SK-N-SH (cell line): Measurements from ENCODE around the gene NME3. TPM values are rescaled to one million over a fixed set of nuclear protein-coding genes. Genes with fewer than 3 reads are reported as not detected.

Experiments used
- CTCF ChIA-PET: fragments of 300-600, 350-600 bp; formaldehyde crosslinking; extraction: SDS; loops from one replicate; lab custom pipeline; 2021; lab: Yijun Ruan, JAX
- POLR2A ChIA-PET: fragments of 350-600 bp; sonication (Branson Sonifier 250); formaldehyde crosslinking; extraction: SDS; loops from one replicate; lab custom pipeline; 2020; ENCODE audit warnings: antibody characterized with exemption, inconsistent platforms; lab: Yijun Ruan, JAX
- DNase-seq: peaks from one replicate; pipeline ENCODE4 v3.0.0; 2012
- H2AFZ ChIP-seq: fragments of 200-600 bp; sonication (generic); 2 replicates; pipeline ENCODE4 v1.8.1; 2016; ENCODE audit warnings: antibody characterized with exemption, mild to moderate bottlenecking, low read depth
- H3F3A ChIP-seq: fragments of 200-600 bp; sonication (generic); replicated peaks from 2 replicates; pipeline ENCODE3; 2016; ENCODE audit warnings: antibody characterized with exemption, mild to moderate bottlenecking; ENCODE audit not compliant: insufficient read depth
- H3K27ac ChIP-seq, 2 experiments: fragments of 200-500 bp in 1 of 2; fragments of 200-600 bp in 1 of 2; sonication (Bioruptor generic) in 1 of 2; sonication (generic), shearing (Covaris generic) in 1 of 2; 2 replicates each; pipeline versions ENCODE4 v1.5.1 to v1.6.1; 2014 to 2016; ENCODE audit warnings: low read depth in 2 of 2, inconsistent platforms in 1 of 2, low read length in 1 of 2, mild to moderate bottlenecking in 1 of 2, mixed read lengths in 1 of 2
- H3K27me3 ChIP-seq: fragments of 200-600 bp; sonication (generic), shearing (Covaris generic); 2 replicates; pipeline ENCODE4 v1.6.1; 2016; ENCODE audit warnings: mixed run types; ENCODE audit not compliant: insufficient read depth
- H3K36me3 ChIP-seq, 2 experiments: fragments of 200-500 bp in 1 of 2; fragments of 200-600 bp in 1 of 2; sonication (Bioruptor generic) in 1 of 2; sonication (generic) in 1 of 2; replicated peaks in 1 of 2; 2 replicates each; pipeline versions ENCODE3 to v1.5.1; 2014 to 2016; ENCODE audit warnings: low read length in 1 of 2, mild to moderate bottlenecking in 1 of 2; ENCODE audit not compliant: insufficient read depth in 2 of 2, control insufficient read depth in 1 of 2
- H3K4me1 ChIP-seq, 2 experiments: fragments of 200-500 bp in 1 of 2; fragments of 200-600 bp in 1 of 2; sonication (Bioruptor generic) in 1 of 2; sonication (generic), shearing (Covaris generic) in 1 of 2; 2 replicates each; pipeline versions ENCODE4 v1.5.1 to v1.6.1; 2014 to 2016; ENCODE audit warnings: low read depth in 1 of 2, low read length in 1 of 2, mixed run types in 1 of 2; ENCODE audit not compliant: insufficient read depth in 2 of 2, control insufficient read depth in 1 of 2
- H3K4me2 ChIP-seq: fragments of 200-600 bp; sonication (generic), shearing (Covaris generic); 2 replicates; pipeline ENCODE4 v1.6.1; 2017; ENCODE audit warnings: mixed run types
- H3K4me3 ChIP-seq, 2 experiments: fragments of 200-500 bp in 1 of 2; fragments of 200-600 bp in 1 of 2; sonication (Bioruptor generic) in 1 of 2; sonication (generic), shearing (Covaris generic) in 1 of 2; 2 replicates each; pipeline versions ENCODE4 v1.5.1 to v1.8.1; 2014 to 2016; ENCODE audit warnings: low read depth in 2 of 2, inconsistent platforms in 1 of 2, low read length in 1 of 2, mild to moderate bottlenecking in 1 of 2, mixed read lengths in 1 of 2, moderate library complexity in 1 of 2
- H3K79me2 ChIP-seq: fragments of 200-600 bp; sonication (generic); 2 replicates; pipeline ENCODE4 v1.8.1; 2017; ENCODE audit warnings: mild to moderate bottlenecking; ENCODE audit not compliant: insufficient read depth
- H3K9ac ChIP-seq: fragments of 200-600 bp; sonication (generic); 2 replicates; pipeline ENCODE4 v1.6.1; 2017; ENCODE audit warnings: mixed run types
- H3K9me2 ChIP-seq: fragments of 200-600 bp; sonication (generic); 2 replicates; pipeline ENCODE4 v1.6.1; 2017; ENCODE audit warnings: mixed run types
- H3K9me3 ChIP-seq: fragments of 200-600 bp; sonication (generic); 2 replicates; pipeline ENCODE4 v1.6.1; 2017; ENCODE audit warnings: mixed run types, mild to moderate bottlenecking, moderate library complexity
- H4K20me1 ChIP-seq: fragments of 200-600 bp; sonication (generic); 2 replicates; pipeline ENCODE4 v1.6.1; 2017; ENCODE audit warnings: mild to moderate bottlenecking, mixed run types; ENCODE audit not compliant: insufficient read depth
- CHD2 ChIP-seq: fragments of 150-350 bp; IDR thresholded peaks from 2 replicates; pipeline ENCODE4 v1.6.1; 2018; ENCODE audit warnings: low read length; ENCODE audit not compliant: partially characterized antibody
- EP300 ChIP-seq, 2 experiments: IDR thresholded peaks; 2 replicates each; pipeline versions ENCODE4 v1.4.0 to v1.6.1; 2012; ENCODE audit warnings: borderline replicate concordance in 1 of 2, low read depth in 1 of 2, low read length in 1 of 2
- FOSL2 ChIP-seq: IDR thresholded peaks from 2 replicates; pipeline ENCODE4 v1.4.0; 2012; ENCODE audit warnings: low read depth, mild to moderate bottlenecking, moderate library complexity, borderline replicate concordance
- FOXJ3 ChIP-seq: sonication (generic); formaldehyde crosslinking; IDR thresholded peaks from 2 replicates; pipeline ENCODE4 v1.5.1; 2020; ENCODE audit warnings: mild to moderate bottlenecking, missing genetic modification reagents
- GATA2 ChIP-seq: sonication (generic); formaldehyde crosslinking; IDR thresholded peaks from 2 replicates; pipeline ENCODE4 v1.5.0; 2020; ENCODE audit warnings: mild to moderate bottlenecking, missing genetic modification reagents
- IRF3 ChIP-seq: fragments of 150-350 bp; IDR thresholded peaks from 2 replicates; pipeline ENCODE4 v1.6.1; 2016; ENCODE audit warnings: mild to moderate bottlenecking, low read depth, low read length
- JUND ChIP-seq: IDR thresholded peaks from 2 replicates; pipeline ENCODE4 v1.4.0; 2012
- MXI1 ChIP-seq: IDR thresholded peaks from 2 replicates; pipeline ENCODE4 v1.6.1; 2012; ENCODE audit warnings: mild to moderate bottlenecking, low read depth, low read length, improper control_type of control experiment
- NFIC ChIP-seq: IDR thresholded peaks from 2 replicates; pipeline ENCODE4 v1.4.0; 2012; ENCODE audit warnings: borderline replicate concordance
- POLR2AphosphoS5 ChIP-seq: IDR thresholded peaks from 2 replicates; pipeline ENCODE4 v1.6.1; 2012; ENCODE audit warnings: low read depth, low read length
- RAD21 ChIP-seq: IDR thresholded peaks from 2 replicates; pipeline ENCODE4 v1.6.1; 2012; ENCODE audit warnings: mild to moderate bottlenecking, low read length
- RCOR1 ChIP-seq: fragments of 150-350 bp; IDR thresholded peaks from 2 replicates; pipeline ENCODE4 v1.6.1; 2017; ENCODE audit warnings: antibody characterized with exemption, low read length
- RFX5 ChIP-seq: IDR thresholded peaks from 2 replicates; pipeline ENCODE4 v1.6.1; 2012; ENCODE audit warnings: mild to moderate bottlenecking, improper control_type of control experiment, low read length
- RXRA ChIP-seq: IDR thresholded peaks from 2 replicates; pipeline ENCODE4 v1.4.0; 2012; ENCODE audit warnings: low read depth, mild to moderate bottlenecking, borderline replicate concordance
- SMC3 ChIP-seq: IDR thresholded peaks from 2 replicates; pipeline ENCODE4 v1.6.1; 2012; ENCODE audit warnings: low read depth, low read length, improper control_type of control experiment
- TAF1 ChIP-seq: IDR thresholded peaks from 2 replicates; pipeline ENCODE4 v1.6.1; 2012; ENCODE audit warnings: low read depth, mild to moderate bottlenecking, low read length, moderate library complexity, borderline replicate concordance
- TCF12 ChIP-seq: IDR thresholded peaks from 2 replicates; pipeline ENCODE4 v1.4.0; 2012
- TEAD4 ChIP-seq: IDR thresholded peaks from 2 replicates; pipeline ENCODE4 v1.4.0; 2012; ENCODE audit warnings: mild to moderate bottlenecking, borderline replicate concordance; ENCODE audit not compliant: insufficient read depth
- USF1 ChIP-seq: IDR thresholded peaks from 2 replicates; pipeline ENCODE4 v1.4.0; 2012; ENCODE audit warnings: low read depth, borderline replicate concordance
- WGBS: methylation state at CpG from one replicate; pipeline ENCODE4 v1.1.6; 2017; ENCODE audit warnings: low lambda C conversion rate; 5-methylcytosine and 5-hydroxymethylcytosine counted together
- polyA plus RNA-seq, 3 experiments: library from polyadenylated mRNA; depleted of rRNA; stranded (reverse); fragments of >200 nt; gene quantifications; 2 replicates each; pipeline ENCODE4 v1.2.3, GENCODE V29; 2012
- TF ChIP-seq, protein P1 (sequence below): IDR thresholded peaks from 2 replicates; pipeline ENCODE4 v1.6.1; 2012; ENCODE audit warnings: mild to moderate bottlenecking, low read depth, low read length, moderate library complexity
- TF ChIP-seq, protein P2 (sequence below): IDR thresholded peaks from 2 replicates; pipeline ENCODE4 v1.4.0; 2012; ENCODE audit warnings: low read depth
- TF ChIP-seq, protein P3 (sequence below): fragments of 150-350 bp; IDR thresholded peaks from 2 replicates; pipeline ENCODE4 v1.6.1; 2017; ENCODE audit warnings: antibody characterized with exemption, low read length, low read depth, borderline replicate concordance
- TF ChIP-seq, protein P4 (sequence below): IDR thresholded peaks from 2 replicates; pipeline ENCODE4; 2012

Gene NME3
- polyA plus RNA-seq, 1 of the 3 experiments (the other 2 are of a cell fraction) = 77.2 TPM

DNA sequence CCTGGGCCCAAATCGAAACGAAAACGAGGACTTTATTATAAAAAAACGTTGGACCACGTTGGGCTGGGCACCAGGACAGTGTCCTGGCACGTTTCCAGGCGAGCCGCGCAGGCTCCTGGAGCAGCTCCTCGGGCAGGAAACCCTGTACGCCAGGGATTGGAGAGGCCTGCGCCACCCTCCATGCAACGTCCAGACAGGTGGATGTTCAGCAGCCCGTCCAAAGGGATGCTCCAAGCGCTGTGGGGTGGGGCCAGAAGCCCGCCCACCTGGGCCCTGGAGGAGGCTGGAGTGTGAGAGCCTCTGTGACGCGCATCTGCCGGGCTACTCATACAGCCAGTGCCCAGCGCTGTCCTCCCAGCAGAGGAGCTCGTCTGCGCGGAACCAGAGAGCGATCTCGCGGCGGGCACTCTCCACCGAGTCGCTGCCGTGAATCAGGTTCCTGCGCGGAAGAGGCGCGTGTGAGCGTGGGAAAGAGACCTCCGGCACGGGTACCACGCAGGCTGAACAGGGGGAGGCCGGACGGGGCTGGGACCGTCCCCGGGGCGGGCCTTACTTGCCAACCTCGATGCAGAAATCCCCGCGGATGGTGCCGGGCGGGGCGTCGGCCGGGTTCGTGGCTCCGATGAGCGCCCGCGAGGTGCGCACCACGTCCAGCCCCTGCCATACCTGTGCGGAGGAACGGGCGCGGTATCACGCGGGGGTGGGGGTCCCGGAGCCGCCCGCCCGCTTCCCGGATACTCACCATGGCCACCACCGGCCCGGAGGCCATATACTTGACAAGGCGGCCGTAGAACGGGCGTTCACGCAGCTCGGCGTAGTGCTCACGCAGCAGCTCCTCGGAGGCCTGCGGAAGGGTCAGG lies 785 bp downstream of the NME3 start:
- no peaks in the 10 kb centered on the region for H3K9me3 ChIP-seq
- no peaks in the 10 kb centered on the region for H3K9me2 ChIP-seq
- H3K4me3 ChIP-seq = peak overlapping the region; percentile 90 to 91
- peaks cover 11% of the 10 kb centered on the region for H3F3A ChIP-seq
- peak overlapping the region; percentile 95 for H3K4me2 ChIP-seq
- H4K20me1 ChIP-seq = 0 out of 2 replicates have a peak, but pooled peaks cover 11% of the 10 kb centered on the region
- H3K9ac ChIP-seq = peak overlapping the region; percentile 93
- DNase-seq = peak; percentile 76
- H3K4me1 ChIP-seq = peaks cover 0 to 32% of the 10 kb centered on the region in 2 experiments; a peak in 2 of 4 replicates
- H3K27ac ChIP-seq = peak overlapping the region in 1 of 2 experiments; percentile 92; a peak in 2 of 4 replicates
- H3K79me2 ChIP-seq = peaks cover 30% of the 10 kb centered on the region
- no peaks in the 10 kb centered on the region for H3K27me3 ChIP-seq
- no peak overlapping the region for H2AFZ ChIP-seq
- ChIA-PET POLR2A (interaction anchor here (0.6 to 3.8 kb wide), 4 partner anchors 12 to 959 kb away, joined by 3 to 24 read pairs (median 4); partner anchors contain the start of genes NUBP2, SPSB3 and TRAF7), CTCF (interaction anchor here (3.5 kb wide), 1 partner anchor 64 kb away, joined by 13 read pairs; the partner anchor contains the start of gene MAPK8IP3)
- H3K36me3 ChIP-seq = peaks cover 6 to 40% of the 10 kb centered on the region in 2 experiments
- WGBS = 33% methylated on average over 17 of the region's 81 CpGs
- TF ChIP-seq RCOR1 = no peak
- 0 out of 2 replicates have a peak, but pooled peaks have one; percentile 8 for TF ChIP-seq POLR2AphosphoS5
- no peak for TF ChIP-seq USF1
- TF ChIP-seq RXRA = no peak
- no peak; the same call in 1 of the 2 replicates for TF ChIP-seq NFIC
- TF ChIP-seq, protein P1, sequence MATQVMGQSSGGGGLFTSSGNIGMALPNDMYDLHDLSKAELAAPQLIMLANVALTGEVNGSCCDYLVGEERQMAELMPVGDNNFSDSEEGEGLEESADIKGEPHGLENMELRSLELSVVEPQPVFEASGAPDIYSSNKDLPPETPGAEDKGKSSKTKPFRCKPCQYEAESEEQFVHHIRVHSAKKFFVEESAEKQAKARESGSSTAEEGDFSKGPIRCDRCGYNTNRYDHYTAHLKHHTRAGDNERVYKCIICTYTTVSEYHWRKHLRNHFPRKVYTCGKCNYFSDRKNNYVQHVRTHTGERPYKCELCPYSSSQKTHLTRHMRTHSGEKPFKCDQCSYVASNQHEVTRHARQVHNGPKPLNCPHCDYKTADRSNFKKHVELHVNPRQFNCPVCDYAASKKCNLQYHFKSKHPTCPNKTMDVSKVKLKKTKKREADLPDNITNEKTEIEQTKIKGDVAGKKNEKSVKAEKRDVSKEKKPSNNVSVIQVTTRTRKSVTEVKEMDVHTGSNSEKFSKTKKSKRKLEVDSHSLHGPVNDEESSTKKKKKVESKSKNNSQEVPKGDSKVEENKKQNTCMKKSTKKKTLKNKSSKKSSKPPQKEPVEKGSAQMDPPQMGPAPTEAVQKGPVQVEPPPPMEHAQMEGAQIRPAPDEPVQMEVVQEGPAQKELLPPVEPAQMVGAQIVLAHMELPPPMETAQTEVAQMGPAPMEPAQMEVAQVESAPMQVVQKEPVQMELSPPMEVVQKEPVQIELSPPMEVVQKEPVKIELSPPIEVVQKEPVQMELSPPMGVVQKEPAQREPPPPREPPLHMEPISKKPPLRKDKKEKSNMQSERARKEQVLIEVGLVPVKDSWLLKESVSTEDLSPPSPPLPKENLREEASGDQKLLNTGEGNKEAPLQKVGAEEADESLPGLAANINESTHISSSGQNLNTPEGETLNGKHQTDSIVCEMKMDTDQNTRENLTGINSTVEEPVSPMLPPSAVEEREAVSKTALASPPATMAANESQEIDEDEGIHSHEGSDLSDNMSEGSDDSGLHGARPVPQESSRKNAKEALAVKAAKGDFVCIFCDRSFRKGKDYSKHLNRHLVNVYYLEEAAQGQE = no peak
- TF ChIP-seq CHD2 = peak; percentile 3
- TF ChIP-seq RFX5 = no peak
- no peak for TF ChIP-seq TAF1
- TF ChIP-seq, protein P2, sequence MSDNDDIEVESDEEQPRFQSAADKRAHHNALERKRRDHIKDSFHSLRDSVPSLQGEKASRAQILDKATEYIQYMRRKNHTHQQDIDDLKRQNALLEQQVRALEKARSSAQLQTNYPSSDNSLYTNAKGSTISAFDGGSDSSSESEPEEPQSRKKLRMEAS = 0 out of 2 replicates have a peak, but pooled peaks have one; percentile 29
- TF ChIP-seq TCF12 = no peak
- TF ChIP-seq, protein P3, sequence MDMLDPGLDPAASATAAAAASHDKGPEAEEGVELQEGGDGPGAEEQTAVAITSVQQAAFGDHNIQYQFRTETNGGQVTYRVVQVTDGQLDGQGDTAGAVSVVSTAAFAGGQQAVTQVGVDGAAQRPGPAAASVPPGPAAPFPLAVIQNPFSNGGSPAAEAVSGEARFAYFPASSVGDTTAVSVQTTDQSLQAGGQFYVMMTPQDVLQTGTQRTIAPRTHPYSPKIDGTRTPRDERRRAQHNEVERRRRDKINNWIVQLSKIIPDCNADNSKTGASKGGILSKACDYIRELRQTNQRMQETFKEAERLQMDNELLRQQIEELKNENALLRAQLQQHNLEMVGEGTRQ = no peak
- no peak for TF ChIP-seq EP300 (IDR thresholded peaks at IDR 0.05; ENCODE audit: borderline replicate concordance in 1 of 2, low read depth in 1 of 2, low read length in 1 of 2)
- no peak for TF ChIP-seq MXI1
- TF ChIP-seq, protein P4, sequence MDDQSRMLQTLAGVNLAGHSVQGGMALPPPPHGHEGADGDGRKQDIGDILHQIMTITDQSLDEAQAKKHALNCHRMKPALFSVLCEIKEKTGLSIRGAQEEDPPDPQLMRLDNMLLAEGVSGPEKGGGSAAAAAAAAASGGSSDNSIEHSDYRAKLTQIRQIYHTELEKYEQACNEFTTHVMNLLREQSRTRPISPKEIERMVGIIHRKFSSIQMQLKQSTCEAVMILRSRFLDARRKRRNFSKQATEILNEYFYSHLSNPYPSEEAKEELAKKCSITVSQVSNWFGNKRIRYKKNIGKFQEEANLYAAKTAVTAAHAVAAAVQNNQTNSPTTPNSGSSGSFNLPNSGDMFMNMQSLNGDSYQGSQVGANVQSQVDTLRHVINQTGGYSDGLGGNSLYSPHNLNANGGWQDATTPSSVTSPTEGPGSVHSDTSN = no peak; the same call in 1 of the 2 replicates
- TF ChIP-seq RAD21 = no peak
- TF ChIP-seq SMC3 = no peak
- TF ChIP-seq GATA2 (CRISPR knock-in tag) = no peak
- no peak for TF ChIP-seq TEAD4
- TF ChIP-seq JUND = no peak
- no peak for TF ChIP-seq FOSL2
- no peak for TF ChIP-seq FOXJ3 (CRISPR knock-in tag)
- no peak for TF ChIP-seq IRF3
